ENCODE results near the gene CNNM3.

GRCh38 chr2:96783388-96783787, 32.7 kb upstream of the CNNM3 start:
- TF ChIP-seq CTCF (IDR thresholded peaks at IDR 0.05; ENCODE audit: poor library complexity) (no peak), EZH2 (IDR thresholded peaks at IDR 0.05; ENCODE audit: borderline replicate concordance) (no peak)

Measured in hepatocyte (in vitro differentiated cells).